B cell (primary cell): ENCODE measurements around the gene ZNF521. TPM values are rescaled to one million over a fixed set of nuclear protein-coding genes. Genes with fewer than 3 reads are reported as not detected.

ENCODE experiments used
- ATAC-seq: fragments of 200-7000 bp; cut with Tn5 transposase; one replicate; pipeline ENCODE4 v1.10.0; 2021; ENCODE audit warnings: low read depth, mild to moderate bottlenecking, moderate number of reproducible peaks, moderate library complexity
- CTCF ChIA-PET: fragments of 350-600 bp; sonication (Branson Sonifier 250); formaldehyde crosslinking; loops from one replicate; lab custom pipeline; 2021; ENCODE audit warnings: antibody characterized with exemption, inconsistent platforms; lab: Charles Lee
- POLR2A ChIA-PET: fragments of 350-600 bp; sonication (Branson Sonifier 250); formaldehyde crosslinking; loops from one replicate; lab custom pipeline; 2021; ENCODE audit warnings: antibody characterized with exemption; lab: Charles Lee
- DNase-seq: peaks from one replicate; pipeline ENCODE4 v3.0.0; 2013
- H2AFZ ChIP-seq: 2 replicates; pipeline ENCODE4 v1.6.1; 2012; ENCODE audit warnings: mild to moderate bottlenecking, low read depth, low read length; ENCODE audit not compliant: insufficient read depth, poor library complexity, severe bottlenecking
- H3K27ac ChIP-seq, 2 donors: 1 replicate in 1 of 2; 2 replicates in 1 of 2; pipeline ENCODE4 v1.5.1; 2012 to 2013; ENCODE audit warnings: low read length in 2 of 2, mild to moderate bottlenecking in 2 of 2, moderate library complexity in 1 of 2
- H3K27me3 ChIP-seq, 4 experiments: fragments of 200-600 bp in 1 of 4; sonication (generic) in 1 of 4; replicated peaks in 1 of 4; 1 replicate in 2 of 4; 2 replicates in 2 of 4; pipeline versions ENCODE4 v1.6.1 to v1.7.0; 2013 to 2016; ENCODE audit warnings: low read length in 3 of 4, mild to moderate bottlenecking in 2 of 4, mixed read lengths in 1 of 4, moderate library complexity in 1 of 4; ENCODE audit not compliant: insufficient read depth in 4 of 4, control insufficient read depth in 3 of 4; ENCODE audit errors: control extremely low read depth in 1 of 4
- H3K36me3 ChIP-seq, 2 experiments: replicated peaks in 1 of 2; 1 replicate in 1 of 2; 2 replicates in 1 of 2; pipeline versions ENCODE4 v1.6.1 to v1.7.1; 2013; ENCODE audit warnings: low read length in 1 of 2; ENCODE audit not compliant: insufficient read depth in 2 of 2, control insufficient read depth in 1 of 2; ENCODE audit errors: control extremely low read depth in 1 of 2, extremely low read depth in 1 of 2
- H3K4me1 ChIP-seq, 2 donors: fragments of 200-600 bp in 1 of 2; sonication (generic) in 1 of 2; 1 replicate in 1 of 2; 2 replicates in 1 of 2; pipeline versions ENCODE4 v1.5.1 to v1.6.1; 2013 to 2017; ENCODE audit warnings: low read length in 2 of 2; ENCODE audit not compliant: control insufficient read depth in 2 of 2, insufficient read depth in 2 of 2
- H3K4me2 ChIP-seq: replicated peaks from 2 replicates; pipeline ENCODE3; 2012; ENCODE audit warnings: mild to moderate bottlenecking, low read depth, low read length; ENCODE audit not compliant: poor library complexity, severe bottlenecking
- H3K4me3 ChIP-seq, 5 experiments: fragments of 200-600 bp in 1 of 5; sonication (generic) in 1 of 5; 1 replicate in 3 of 5; 2 replicates in 2 of 5; pipeline versions ENCODE4 v1.5.1 to v1.7.0; 2011 to 2016; ENCODE audit warnings: low read length in 4 of 5, mild to moderate bottlenecking in 4 of 5, low read depth in 2 of 5, control low read depth in 1 of 5, moderate library complexity in 1 of 5; ENCODE audit not compliant: insufficient read depth in 1 of 5; ENCODE audit errors: control extremely low read depth in 1 of 5, extremely low read depth in 1 of 5
- H3K79me2 ChIP-seq: fragments of 200-600 bp; sonication (generic); one replicate; pipeline ENCODE4 v1.6.0; 2016; ENCODE audit warnings: low read length; ENCODE audit not compliant: control insufficient read depth, insufficient read depth
- H3K9ac ChIP-seq: fragments of 200-600 bp; sonication (generic); 2 replicates; pipeline ENCODE4 v1.6.1; 2017; ENCODE audit warnings: mild to moderate bottlenecking, low read length, moderate library complexity
- H3K9me3 ChIP-seq, 3 donors: one replicate each; pipeline versions ENCODE4 v1.6.1 to v1.7.1; 2013; ENCODE audit warnings: low read length in 2 of 3; ENCODE audit not compliant: control insufficient read depth in 2 of 3, insufficient read depth in 1 of 3; ENCODE audit errors: control extremely low read depth in 1 of 3
- H4K20me1 ChIP-seq: 2 replicates; pipeline ENCODE4 v1.6.0; 2012; ENCODE audit warnings: mild to moderate bottlenecking, low read length; ENCODE audit not compliant: insufficient read depth, control insufficient read depth, poor library complexity, severe bottlenecking
- H3K27ac Mint-ChIP-seq: one replicate; pipeline ENCODE4 v1.8.0; 2021; ENCODE audit warnings: mixed read lengths
- H3K27me3 Mint-ChIP-seq: one replicate; pipeline ENCODE4 v1.8.0; 2021; ENCODE audit warnings: mixed read lengths
- H3K4me1 Mint-ChIP-seq: one replicate; pipeline ENCODE4 v1.8.0; 2021; ENCODE audit warnings: mixed read lengths
- H3K4me3 Mint-ChIP-seq: one replicate; pipeline ENCODE4 v1.8.0; 2021; ENCODE audit warnings: mixed read lengths
- H3K9me3 Mint-ChIP-seq: one replicate; pipeline ENCODE4 v1.8.0; 2022; ENCODE audit warnings: mixed read lengths; ENCODE audit not compliant: insufficient read depth
- CTCF ChIP-seq: fragments of 200-600 bp; IDR thresholded peaks from one replicate; pipeline ENCODE4 v1.8.0; 2022; ENCODE audit warnings: antibody characterized with exemption, mild to moderate bottlenecking
- EZH2 ChIP-seq: IDR thresholded peaks from 2 replicates; pipeline ENCODE4 v1.6.1; 2012; ENCODE audit warnings: borderline replicate concordance, low read depth, mild to moderate bottlenecking, moderate library complexity, low read length; ENCODE audit not compliant: insufficient read depth, poor library complexity, severe bottlenecking
- WGBS: methylation state at CpG from one replicate; pipeline ENCODE4 v1.1.5; 2013; ENCODE audit warnings: missing lambda C conversion rate; ENCODE audit not compliant: insufficient coverage; 5-methylcytosine and 5-hydroxymethylcytosine counted together
- intact Hi-C: fragments of 100-400 bp; cut with micrococcal nuclease; formaldehyde crosslinking; loops from one replicate; pipeline ENCODE4 v1.10.0; 2022
- polyA plus RNA-seq: library from polyadenylated mRNA; depleted of rRNA; stranded (reverse); fragments of >200 nt; gene quantifications from 2 replicates; pipeline ENCODE4 v1.2.3, GENCODE V29; 2012
- total RNA-seq, 2 donors: library from RNA; stranded (reverse); fragments of 120-200 nt in 1 of 2; gene quantifications; 1 replicate in 1 of 2; 2 replicates in 1 of 2; pipeline versions ENCODE4 v1.2.3 to v1.2.4, GENCODE V29; 2013 to 2022

Gene ZNF521
- total and polyA plus RNA-seq, 2 donors (not counting 1 experiment from before 2014, with no cell fraction given) = 0.04 to 9.0 TPM

- WGBS = 100% methylated on average over 1 of the region's 1 CpG
- Histone ChIP-seq H2AFZ (no peak overlapping the region), H3K79me2 (no peaks in the 10 kb centered on the region), H3K27ac (no peak overlapping the region), H4K20me1 (no peaks in the 10 kb centered on the region), H3K4me1 (no peaks in the 10 kb centered on the region), H3K36me3 (no peaks in the 10 kb centered on the region), H3K4me2 (no peak overlapping the region), H3K27me3 (no peaks in the 10 kb centered on the region), H3K4me3 (no peak overlapping the region), H3K9ac (no peak overlapping the region), H3K9me3 (no peaks in the 10 kb centered on the region)
- ChIA-PET CTCF (interaction anchor here (0.9 to 1.5 kb wide), 2 partner anchors 16 to 140 kb away, joined by 3 to 4 read pairs; no protein-coding TSS in a partner anchor), POLR2A (no interaction called here)
- Mint-ChIP-seq H3K4me3 (no peak overlapping the region), H3K4me1 (no peaks in the 10 kb centered on the region), H3K27me3 (peaks cover 8% of the 10 kb centered on the region), H3K9me3 (no peaks in the 10 kb centered on the region), H3K27ac (no peak overlapping the region)
- intact Hi-C loops = loop anchor here (5.0 kb wide), 1 partner anchor 526 kb away; no protein-coding TSS in a partner anchor
- no peak for DNase-seq
- TF ChIP-seq EZH2 (no peak), CTCF (no peak)
- no peak for ATAC-seq
These were observed 45.3 kb downstream of the ZNF521 start for GRCh38 chr18:25306671-25307070.

GRCh38 chr18:25305584-25305983 is 46.4 kb downstream of the ZNF521 start:
- ATAC-seq = no peak
- no peaks in the 10 kb centered on the region for H3K4me1 Mint-ChIP-seq

More at GRCh38 chr18:25305584-25305983, 46.4 kb downstream of the ZNF521 start:
- Histone ChIP-seq H3K36me3 (no peaks in the 10 kb centered on the region), H3K27ac (no peak overlapping the region), H4K20me1 (no peaks in the 10 kb centered on the region), H3K79me2 (no peaks in the 10 kb centered on the region), H3K9me3 (no peaks in the 10 kb centered on the region), H3K4me1 (no peaks in the 10 kb centered on the region), H3K27me3 (no peaks in the 10 kb centered on the region), H3K9ac (no peak overlapping the region), H3K4me3 (no peak overlapping the region), H2AFZ (no peak overlapping the region), H3K4me2 (no peak overlapping the region)
- Mint-ChIP-seq H3K4me3 (no peak overlapping the region), H3K9me3 (no peaks in the 10 kb centered on the region), H3K27ac (no peak overlapping the region), H3K27me3 (peaks cover 8% of the 10 kb centered on the region)
- no peak for TF ChIP-seq EZH2
- intact Hi-C loops = loop anchor here (5.0 kb wide), 1 partner anchor 527 kb away; no protein-coding TSS in a partner anchor
- DNase-seq = no peak
- ChIA-PET POLR2A (no interaction called here), CTCF (no interaction called here)
